Breast epithelium (tissue), 4 donors: ENCODE data around the gene TBC1D14. TPM values are rescaled to one million over a fixed set of nuclear protein-coding genes. Genes with fewer than 3 reads are reported as not detected.

Source experiments
- DNase-seq, 2 donors: peaks; one replicate each; pipeline ENCODE4 v3.0.0-alpha.2; 2019; ENCODE audit warnings: low spot score in 2 of 2
- H3K27ac ChIP-seq, 2 donors: fragments of 200-600 bp; sonication (generic) in 1 of 2; one replicate each; pipeline ENCODE4 v1.5.1; 2016 to 2019; ENCODE audit warnings: mild to moderate bottlenecking in 1 of 2
- H3K27me3 ChIP-seq, 2 donors: fragments of 200-600 bp; sonication (generic) in 1 of 2; one replicate each; pipeline versions ENCODE4 v1.5.1 to v1.6.0; 2017 to 2019; ENCODE audit warnings: control low read depth in 1 of 2, mild to moderate bottlenecking in 1 of 2
- H3K36me3 ChIP-seq: fragments of 200-600 bp; one replicate; pipeline ENCODE4 v1.5.1; 2019
- H3K4me1 ChIP-seq, 2 donors: fragments of 200-600 bp; sonication (generic); one replicate each; pipeline ENCODE4 v1.5.1; 2016 to 2019; ENCODE audit warnings: control low read depth in 1 of 2
- H3K4me3 ChIP-seq, 3 donors: fragments of 200-600 bp; sonication (generic); 1 replicate in 2 of 3; 2 replicates in 1 of 3; pipeline ENCODE4 v1.5.1; 2016 to 2019; ENCODE audit warnings: mild to moderate bottlenecking in 3 of 3, moderate library complexity in 2 of 3
- H3K9me3 ChIP-seq, 2 donors: fragments of 200-600 bp; sonication (generic) in 1 of 2; one replicate each; pipeline ENCODE4 v1.5.1; 2016 to 2019; ENCODE audit warnings: control low read depth in 1 of 2
- CTCF ChIP-seq, 3 donors: fragments of 450-650 bp; IDR thresholded peaks; one replicate each; pipeline ENCODE4 v1.5.1; 2016 to 2017; ENCODE audit warnings: antibody characterized with exemption in 3 of 3, mild to moderate bottlenecking in 3 of 3, moderate library complexity in 3 of 3
- POLR2A ChIP-seq: fragments of 450-650 bp; IDR thresholded peaks from one replicate; pipeline ENCODE4 v1.6.1; 2016; ENCODE audit warnings: antibody characterized with exemption, mild to moderate bottlenecking, moderate library complexity
- POLR2AphosphoS5 ChIP-seq, 3 donors: sonication (generic); formaldehyde crosslinking; IDR thresholded peaks; one replicate each; pipeline ENCODE4 v1.6.1; 2017; ENCODE audit warnings: antibody characterized with exemption in 3 of 3
- intact Hi-C: fragments of 100-400 bp; cut with DNase I; formaldehyde crosslinking; loops from one replicate; pipeline ENCODE4 v1.15.1; 2023; ENCODE audit warnings: low total_unique reads
- total RNA-seq, 3 donors: library from RNA; depleted of rRNA; stranded (reverse); fragments of >200 nt; gene quantifications; one replicate each; pipeline ENCODE4 v1.1.0, GENCODE V29; 2016

Gene TBC1D14
- total RNA-seq, 3 donors from 2014 or later = 48.5 to 57.3 (median 48.7) TPM

GRCh38 chr4:7009564-7009963 lies 99.9 kb downstream of the TBC1D14 start:
- no peak for DNase-seq
- no peak for TF ChIP-seq POLR2A
- no peak for TF ChIP-seq CTCF (IDR thresholded peaks at IDR 0.05)
- no peak for TF ChIP-seq POLR2AphosphoS5 (IDR thresholded peaks at IDR 0.05)
- H3K27ac ChIP-seq = no peak overlapping the region

GRCh38 chr4:7013175-7013574 lies 103.5 kb downstream of the TBC1D14 start:
- DNase-seq = no peak

More at GRCh38 chr4:7009564-7009963, 99.9 kb downstream of the TBC1D14 start:
- intact Hi-C loops = no loop called here
- H3K27me3 ChIP-seq = no peaks in the 10 kb centered on the region
- H3K4me3 ChIP-seq = no peak overlapping the region
- H3K4me1 ChIP-seq = no peaks in the 10 kb centered on the region
- H3K9me3 ChIP-seq = no peaks in the 10 kb centered on the region
- peaks cover 4% of the 10 kb centered on the region for H3K36me3 ChIP-seq

GRCh38 chr4:7014815-7015214 lies 105.2 kb downstream of the TBC1D14 start:
- TF ChIP-seq CTCF (IDR thresholded peaks at IDR 0.05) = no peak
- no peak for TF ChIP-seq POLR2AphosphoS5 (IDR thresholded peaks at IDR 0.05)
- no peak for TF ChIP-seq POLR2A
- H3K27ac ChIP-seq = no peak overlapping the region
- H3K9me3 ChIP-seq = no peaks in the 10 kb centered on the region
- peaks cover 5% of the 10 kb centered on the region for H3K36me3 ChIP-seq
- DNase-seq = no peak
- no peak overlapping the region for H3K4me3 ChIP-seq
- intact Hi-C loops = loop anchor here (1.0 kb wide), 1 partner anchor 26 kb away; no protein-coding TSS in a partner anchor
- no peaks in the 10 kb centered on the region for H3K4me1 ChIP-seq
- no peaks in the 10 kb centered on the region for H3K27me3 ChIP-seq

More at GRCh38 chr4:7013175-7013574, 103.5 kb downstream of the TBC1D14 start:
- intact Hi-C loops = no loop called here
- no peak overlapping the region for H3K4me3 ChIP-seq
- no peaks in the 10 kb centered on the region for H3K9me3 ChIP-seq
- no peaks in the 10 kb centered on the region for H3K27me3 ChIP-seq
- no peaks in the 10 kb centered on the region for H3K4me1 ChIP-seq
- H3K36me3 ChIP-seq = peaks cover 5% of the 10 kb centered on the region
- TF ChIP-seq CTCF (IDR thresholded peaks at IDR 0.05) = no peak
- no peak for TF ChIP-seq POLR2AphosphoS5 (IDR thresholded peaks at IDR 0.05)
- no peak for TF ChIP-seq POLR2A
- no peak overlapping the region for H3K27ac ChIP-seq

GRCh38 chr4:7015383-7016035 lies 105.9 kb downstream of the TBC1D14 start:
- DNase-seq = no peak
- intact Hi-C loops = no loop called here

More at GRCh38 chr4:7015383-7016035, 105.9 kb downstream of the TBC1D14 start:
- Histone ChIP-seq H3K27me3 (no peaks in the 10 kb centered on the region), H3K27ac (no peak overlapping the region), H3K4me3 (no peak overlapping the region), H3K4me1 (no peaks in the 10 kb centered on the region), H3K36me3 (peaks cover 5% of the 10 kb centered on the region), H3K9me3 (no peaks in the 10 kb centered on the region)
- TF ChIP-seq POLR2AphosphoS5 (IDR thresholded peaks at IDR 0.05) (no peak), POLR2A (no peak), CTCF (IDR thresholded peaks at IDR 0.05) (no peak)
